ENCODE data around the gene RNF150. TPM values are rescaled to one million over a fixed set of nuclear protein-coding genes. Genes with fewer than 3 reads are reported as not detected.
A peak's percentile ranks its signal among the peaks of the same experiment; 100 is the strongest.

Gene RNF150
- total RNA-seq, 1 experiment from 2014 or later = 15.3 TPM

DNA sequence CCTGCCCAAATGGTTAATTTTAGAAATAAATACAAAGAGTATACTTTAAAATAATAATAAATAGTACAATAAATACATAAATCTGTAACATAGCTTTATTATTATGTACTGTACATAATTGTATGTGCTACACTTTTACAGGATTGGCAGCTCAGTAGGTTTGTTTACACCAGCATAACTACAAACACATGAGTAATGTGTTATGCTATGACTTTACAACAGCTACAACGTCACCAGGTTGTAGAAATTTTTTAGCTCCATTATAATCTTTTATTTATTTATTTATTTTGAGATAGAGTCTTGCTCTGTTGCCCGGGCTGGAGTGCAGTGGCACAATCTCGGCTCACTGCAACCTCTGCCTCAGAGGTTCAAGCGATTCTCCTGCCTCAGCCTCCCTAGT, 31.8 kb downstream of the RNF150 start:
- in situ Hi-C loops (cut with HindIII; ENCODE audit: low pct_unique_long_range_greater_than_20kb, low sequenced_read_pairs) = no loop called here
- no peak for DNase-seq (ENCODE audit: low read depth, low spot score)

DNA sequence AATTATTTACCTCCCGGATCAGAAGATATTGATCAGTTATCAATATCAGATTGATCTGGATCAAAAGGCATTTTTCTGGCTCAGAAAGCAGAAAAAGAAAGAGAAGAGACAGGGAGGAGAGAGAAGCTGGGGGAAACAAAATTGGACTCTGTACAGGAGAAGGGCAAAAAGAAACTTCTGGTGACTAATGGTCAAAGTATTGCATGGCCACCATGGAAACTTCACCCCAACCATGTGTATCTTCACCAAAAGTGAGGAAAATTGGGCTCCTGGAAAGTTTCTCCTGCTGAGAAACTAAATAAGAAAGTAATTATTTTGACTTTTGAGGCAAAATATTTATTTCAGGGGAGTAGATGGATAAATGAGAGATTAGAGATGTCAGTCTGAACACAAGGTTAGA, 33.9 kb downstream of the RNF150 start:
- no peak for DNase-seq (ENCODE audit: low read depth, low spot score)
- in situ Hi-C loops (cut with HindIII; ENCODE audit: low pct_unique_long_range_greater_than_20kb, low sequenced_read_pairs) = no loop called here

GRCh38 chr4:141098163-141098562, 35.1 kb downstream of the RNF150 start:
- in situ Hi-C loops (cut with HindIII; ENCODE audit: low pct_unique_long_range_greater_than_20kb, low sequenced_read_pairs) = no loop called here
- DNase-seq (ENCODE audit: low read depth, low spot score) = no peak

DNA sequence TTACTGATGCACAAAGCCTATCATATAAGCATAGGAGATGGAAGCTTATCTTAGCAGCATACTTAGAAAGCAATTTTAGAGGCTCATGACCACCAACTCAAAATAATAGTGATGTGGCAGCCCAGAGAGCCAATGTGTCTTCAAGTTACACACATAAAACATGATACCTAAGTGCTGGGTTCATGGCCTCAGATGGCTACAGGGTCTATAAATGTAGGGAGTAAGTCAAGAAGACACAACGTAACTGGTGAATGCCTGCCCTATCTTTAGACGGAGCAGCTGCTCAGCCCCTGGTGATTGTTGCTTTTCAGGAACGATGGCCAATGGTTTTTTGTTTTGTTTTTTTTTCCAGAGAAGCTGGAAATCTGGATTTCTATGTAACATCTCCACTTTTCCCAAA, 42.8 kb downstream of the RNF150 start:
- in situ Hi-C loops (cut with HindIII; ENCODE audit: low pct_unique_long_range_greater_than_20kb, low sequenced_read_pairs) = no loop called here
- DNase-seq (ENCODE audit: low read depth, low spot score) = no peak

DNA sequence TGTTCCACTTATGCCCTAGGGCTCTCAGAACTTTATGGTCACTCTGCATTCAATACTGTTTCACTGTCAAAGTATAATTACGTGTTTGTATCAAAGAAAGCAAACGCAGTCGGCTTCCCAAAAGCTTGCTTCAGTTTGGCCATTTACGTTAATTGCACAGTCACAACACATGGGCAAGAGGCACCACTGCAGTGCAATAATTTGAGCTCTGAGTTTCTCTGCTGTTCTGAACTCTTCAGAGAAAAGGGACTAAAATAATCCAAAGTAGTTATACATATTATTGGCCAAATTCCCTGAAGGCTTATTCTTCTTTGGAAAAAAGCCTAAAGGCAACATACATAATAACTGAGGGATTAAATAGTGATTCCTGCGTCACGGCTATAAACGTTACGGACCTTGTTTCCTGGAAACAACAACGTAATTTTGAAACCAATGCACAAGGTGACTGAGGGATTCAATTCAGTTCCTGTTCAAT, 51.3 kb downstream of the RNF150 start:
- DNase-seq (ENCODE audit: low read depth, low spot score) = peak; percentile 95
- in situ Hi-C loops (cut with HindIII; ENCODE audit: low pct_unique_long_range_greater_than_20kb, low sequenced_read_pairs) = no loop called here

DNA sequence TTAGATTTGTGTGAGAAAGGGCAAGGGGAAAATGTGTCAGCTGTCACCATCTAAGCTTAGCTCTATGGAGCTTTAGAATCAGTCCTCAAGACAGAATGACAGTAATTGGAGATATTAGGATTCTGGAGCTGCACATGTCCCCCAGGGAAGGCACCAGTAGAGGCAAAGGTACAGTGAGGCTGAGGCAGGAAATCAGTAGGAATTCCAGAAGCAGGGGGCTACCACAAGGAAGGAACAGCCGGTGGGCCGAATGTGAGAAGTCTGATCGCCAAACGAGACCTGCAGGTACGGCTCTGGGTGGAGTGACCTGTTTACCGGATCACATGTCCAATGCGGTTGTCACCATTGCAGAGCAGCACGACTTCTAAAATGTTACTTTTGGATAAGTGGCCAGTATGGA, 52.6 kb downstream of the RNF150 start:
- in situ Hi-C loops (cut with HindIII; ENCODE audit: low pct_unique_long_range_greater_than_20kb, low sequenced_read_pairs) = no loop called here
- DNase-seq (ENCODE audit: low read depth, low spot score) = no peak

DNA sequence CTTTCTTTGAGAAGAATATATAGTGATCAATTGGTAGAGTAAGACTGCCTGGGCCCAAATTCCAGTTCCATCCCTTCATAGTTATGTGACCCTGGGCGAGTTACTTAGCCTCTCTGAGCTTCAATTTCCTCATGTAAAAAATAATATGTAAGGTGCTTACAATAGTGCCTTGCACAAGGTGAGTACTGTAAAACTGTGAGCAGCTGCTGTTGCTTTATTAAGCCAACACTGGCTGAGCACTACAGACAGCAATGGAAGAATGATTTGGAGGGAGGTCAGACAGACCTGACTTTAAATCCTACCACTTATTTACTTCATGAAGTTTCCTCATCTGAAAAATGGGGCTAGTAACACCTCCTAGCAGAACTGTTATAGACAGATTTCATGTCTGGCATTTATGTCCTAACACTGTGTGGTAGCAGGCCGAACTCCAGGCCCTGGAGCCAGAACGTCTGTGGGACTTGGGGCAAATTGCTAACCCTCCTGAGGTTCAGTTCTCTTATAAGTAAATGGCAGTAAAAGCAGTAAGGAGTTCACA, 53.8 kb downstream of the RNF150 start:
- DNase-seq (ENCODE audit: low read depth, low spot score) = no peak
- in situ Hi-C loops (cut with HindIII; ENCODE audit: low pct_unique_long_range_greater_than_20kb, low sequenced_read_pairs) = no loop called here

GRCh38 chr4:141078871-141079270, 54.4 kb downstream of the RNF150 start:
- in situ Hi-C loops (cut with HindIII; ENCODE audit: low pct_unique_long_range_greater_than_20kb, low sequenced_read_pairs) = no loop called here
- no peak for DNase-seq (ENCODE audit: low read depth, low spot score)

DNA sequence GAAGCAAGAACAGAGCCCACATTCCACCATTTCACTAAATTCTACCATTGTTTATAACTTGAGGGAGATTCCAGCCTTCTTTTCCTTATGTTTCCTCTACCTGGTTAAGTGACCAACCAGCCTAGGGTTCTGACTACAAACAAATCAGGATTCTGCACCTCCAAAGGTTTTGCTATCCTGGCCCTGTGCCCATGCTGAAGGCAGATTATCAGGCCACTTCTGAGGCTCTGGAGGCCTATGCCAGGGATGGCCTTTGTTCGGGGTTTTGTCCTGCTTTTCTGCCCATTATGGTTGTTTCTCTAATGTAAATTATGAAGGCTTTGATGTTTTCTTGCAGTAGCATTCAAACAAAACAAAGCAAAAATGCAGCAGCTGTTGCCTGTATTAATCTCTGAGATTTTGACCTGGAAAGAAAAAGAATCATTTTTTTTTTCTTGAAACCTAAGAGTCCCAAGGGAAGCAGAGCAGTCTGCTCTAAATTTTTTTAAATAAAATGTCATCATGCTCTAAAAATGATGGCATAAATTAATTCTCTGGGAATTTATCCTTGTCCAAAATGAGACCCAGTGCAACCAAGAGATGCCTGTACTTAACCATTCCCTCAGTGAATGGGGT, 55.6 kb downstream of the RNF150 start:
- in situ Hi-C loops (cut with HindIII; ENCODE audit: low pct_unique_long_range_greater_than_20kb, low sequenced_read_pairs) = no loop called here
- DNase-seq (ENCODE audit: low read depth, low spot score) = no peak

GRCh38 chr4:141075553-141075952, 57.7 kb downstream of the RNF150 start:
- in situ Hi-C loops (cut with HindIII; ENCODE audit: low pct_unique_long_range_greater_than_20kb, low sequenced_read_pairs) = no loop called here
- no peak for DNase-seq (ENCODE audit: low read depth, low spot score)

GRCh38 chr4:141074098-141074878, 59.0 kb downstream of the RNF150 start:
- in situ Hi-C loops (cut with HindIII; ENCODE audit: low pct_unique_long_range_greater_than_20kb, low sequenced_read_pairs) = no loop called here
- no peak for DNase-seq (ENCODE audit: low read depth, low spot score)

GRCh38 chr4:141066690-141067089, 66.6 kb downstream of the RNF150 start:
- DNase-seq (ENCODE audit: low read depth, low spot score) = no peak
- in situ Hi-C loops (cut with HindIII; ENCODE audit: low pct_unique_long_range_greater_than_20kb, low sequenced_read_pairs) = no loop called here

GRCh38 chr4:141065872-141066271, 67.4 kb downstream of the RNF150 start:
- in situ Hi-C loops (cut with HindIII; ENCODE audit: low pct_unique_long_range_greater_than_20kb, low sequenced_read_pairs) = no loop called here
- no peak for DNase-seq (ENCODE audit: low read depth, low spot score)

DNA sequence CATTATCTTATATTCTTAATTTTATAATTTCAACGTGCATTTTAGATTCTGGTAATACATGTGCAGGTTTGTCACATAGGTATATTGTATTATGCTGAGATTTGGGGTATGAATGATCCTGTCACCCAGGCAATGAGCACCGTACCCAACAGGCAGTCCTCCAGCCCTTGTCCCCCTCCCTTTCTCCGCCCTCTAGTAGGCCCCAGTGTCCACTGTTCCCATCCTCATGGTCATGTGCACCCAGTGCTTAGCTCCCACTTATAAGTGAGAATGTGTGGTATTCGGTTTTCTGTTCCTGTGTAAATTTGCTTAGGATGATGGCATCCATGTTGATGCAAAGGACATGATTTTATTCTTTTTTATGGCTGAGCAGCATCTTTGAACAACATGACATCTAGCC, 70.6 kb downstream of the RNF150 start:
- in situ Hi-C loops (cut with HindIII; ENCODE audit: low pct_unique_long_range_greater_than_20kb, low sequenced_read_pairs) = no loop called here
- DNase-seq (ENCODE audit: low read depth, low spot score) = no peak

- no peak for DNase-seq (ENCODE audit: low read depth, low spot score)
Measured at GRCh38 chr4:141058591-141059512, 74.4 kb downstream of the RNF150 start.

DNA sequence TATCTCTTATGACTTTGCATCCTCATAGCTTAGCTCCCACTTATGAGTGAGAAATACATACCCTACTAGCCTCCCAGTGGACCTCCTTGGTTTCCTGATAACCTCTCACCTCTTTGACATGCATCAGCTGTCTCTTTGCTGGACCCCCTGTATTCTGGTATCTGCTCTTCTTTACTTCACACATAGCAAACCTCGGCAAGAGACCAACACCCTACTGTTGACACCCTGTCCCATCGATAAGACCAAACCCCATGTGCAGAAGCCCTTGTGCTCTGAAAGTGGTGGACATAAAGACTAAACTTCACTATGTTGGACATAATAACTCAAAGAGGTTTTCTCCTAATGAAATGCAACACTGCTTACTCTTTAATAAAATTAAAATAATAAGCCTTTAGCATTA, 75.7 kb downstream of the RNF150 start:
- DNase-seq (ENCODE audit: low read depth, low spot score) = no peak

More at GRCh38 chr4:141058591-141059512, 74.4 kb downstream of the RNF150 start:
- in situ Hi-C loops (cut with HindIII; ENCODE audit: low pct_unique_long_range_greater_than_20kb, low sequenced_read_pairs) = no loop called here

GRCh38 chr4:141056473-141056872, 76.8 kb downstream of the RNF150 start:
- no peak for DNase-seq (ENCODE audit: low read depth, low spot score)
- in situ Hi-C loops (cut with HindIII; ENCODE audit: low pct_unique_long_range_greater_than_20kb, low sequenced_read_pairs) = no loop called here

More for the DNA sequence above, 75.7 kb downstream of the RNF150 start:
- in situ Hi-C loops (cut with HindIII; ENCODE audit: low pct_unique_long_range_greater_than_20kb, low sequenced_read_pairs) = no loop called here

GRCh38 chr4:141054446-141054845, 78.8 kb downstream of the RNF150 start:
- DNase-seq (ENCODE audit: low read depth, low spot score) = no peak
- in situ Hi-C loops (cut with HindIII; ENCODE audit: low pct_unique_long_range_greater_than_20kb, low sequenced_read_pairs) = no loop called here

Data from SK-MEL-5 (cell line).